ENCODE data around the gene IL4. TPM values are rescaled to one million over a fixed set of nuclear protein-coding genes. Genes with fewer than 3 reads are reported as not detected.
"Not testable (repeated sequence)": the region's sequence is repeated elsewhere in the genome, so short reads cannot be mapped to it uniquely, and the experiment has no call there.

IL4 gene
- polyA plus RNA-seq, 1 donor (not counting 4 experiments of a cell fraction or from before 2014, with no cell fraction given) = not detected

- DNase-seq (ENCODE audit: low read depth, low spot score) (no peak), FAIRE-seq (no peak)
- no peaks in the 10 kb centered on the region for H4K20me1 ChIP-seq (ENCODE audit: control insufficient read depth, extremely low read depth, insufficient read depth, low read length)
- H3K36me3 ChIP-seq (ENCODE audit: control insufficient read depth in 2 of 2, extremely low read depth in 1 of 2, insufficient read depth in 2 of 2, low read length in 2 of 2) = no peaks in the 10 kb centered on the region
- H3K4me3 ChIP-seq (ENCODE audit: control insufficient read depth in 2 of 3, extremely low read depth in 1 of 3, insufficient read depth in 2 of 3, low read depth in 1 of 3, low read length in 3 of 3) = no peak overlapping the region
- dilution Hi-C loops (cut with MboI; ENCODE audit: extremely low pct_ligation_motif_present, low sequenced_read_pairs) = no loop called here
- H3K4me2 ChIP-seq (ENCODE audit: control insufficient read depth, extremely low read depth, insufficient read depth, low read depth, low read length) = no peak overlapping the region
- H3K27ac ChIP-seq (ENCODE audit: control insufficient read depth, insufficient read depth, low read length) = no peak overlapping the region
- H3K79me2 ChIP-seq (ENCODE audit: control insufficient read depth, insufficient read depth, low read length) = no peaks in the 10 kb centered on the region
- H3K9me3 ChIP-seq (ENCODE audit: control insufficient read depth, low read depth, low read length) = no peaks in the 10 kb centered on the region
- no peak overlapping the region for H2AFZ ChIP-seq (ENCODE audit: control insufficient read depth, low read length)
- TF ChIP-seq, protein P1, sequence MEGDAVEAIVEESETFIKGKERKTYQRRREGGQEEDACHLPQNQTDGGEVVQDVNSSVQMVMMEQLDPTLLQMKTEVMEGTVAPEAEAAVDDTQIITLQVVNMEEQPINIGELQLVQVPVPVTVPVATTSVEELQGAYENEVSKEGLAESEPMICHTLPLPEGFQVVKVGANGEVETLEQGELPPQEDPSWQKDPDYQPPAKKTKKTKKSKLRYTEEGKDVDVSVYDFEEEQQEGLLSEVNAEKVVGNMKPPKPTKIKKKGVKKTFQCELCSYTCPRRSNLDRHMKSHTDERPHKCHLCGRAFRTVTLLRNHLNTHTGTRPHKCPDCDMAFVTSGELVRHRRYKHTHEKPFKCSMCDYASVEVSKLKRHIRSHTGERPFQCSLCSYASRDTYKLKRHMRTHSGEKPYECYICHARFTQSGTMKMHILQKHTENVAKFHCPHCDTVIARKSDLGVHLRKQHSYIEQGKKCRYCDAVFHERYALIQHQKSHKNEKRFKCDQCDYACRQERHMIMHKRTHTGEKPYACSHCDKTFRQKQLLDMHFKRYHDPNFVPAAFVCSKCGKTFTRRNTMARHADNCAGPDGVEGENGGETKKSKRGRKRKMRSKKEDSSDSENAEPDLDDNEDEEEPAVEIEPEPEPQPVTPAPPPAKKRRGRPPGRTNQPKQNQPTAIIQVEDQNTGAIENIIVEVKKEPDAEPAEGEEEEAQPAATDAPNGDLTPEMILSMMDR (optimal IDR thresholded peaks at IDR 0.05 in 1 of 3, IDR thresholded peaks at IDR 0.05 in 1 of 3, conservative IDR thresholded peaks at IDR 0.05 in 1 of 3; ENCODE audit: extremely low read depth in 1 of 3, insufficient read depth in 2 of 3, low read length in 3 of 3) = no peak
- no peak for TF ChIP-seq EZH2 (IDR thresholded peaks at IDR 0.05; ENCODE audit: low read length)
- no peaks in the 10 kb centered on the region for H3K4me1 ChIP-seq (ENCODE audit: control insufficient read depth, extremely low read depth, insufficient read depth, low read length)
- H3K27me3 ChIP-seq (ENCODE audit: control insufficient read depth, extremely low read depth, insufficient read depth, low read length) = no peaks in the 10 kb centered on the region
- no peaks in the 10 kb centered on the region for H3K9me1 ChIP-seq (ENCODE audit: control insufficient read depth, extremely low read depth, insufficient read depth, low read length)
- H3K9ac ChIP-seq (ENCODE audit: control insufficient read depth, extremely low read depth, insufficient read depth, low read length) = no peak overlapping the region
These were observed 15.7 kb downstream of the IL4 start for GRCh38 chr5:132689513-132689912.

DNA sequence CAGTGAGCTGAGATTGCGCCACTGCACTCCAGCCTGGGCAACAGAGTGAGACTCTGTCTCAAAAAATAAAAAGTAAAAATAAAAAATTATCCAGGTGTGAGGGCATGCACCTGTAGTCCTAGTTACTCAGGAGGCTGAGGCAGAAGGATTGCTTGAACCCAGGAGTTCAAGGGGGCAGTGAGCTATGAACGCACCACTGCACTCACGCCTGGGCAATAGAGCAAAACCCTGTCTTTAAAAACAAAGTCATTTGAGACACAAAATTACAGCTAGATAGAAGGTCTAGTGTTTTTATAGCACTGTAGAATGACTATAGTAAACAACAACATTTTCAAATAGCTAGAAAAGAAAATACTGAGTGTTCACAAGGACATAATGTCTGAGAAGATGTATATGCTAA is 16.4 kb downstream of the IL4 start:
- H3K27ac ChIP-seq (ENCODE audit: control insufficient read depth, insufficient read depth, low read length) = no peak overlapping the region
- DNase-seq (ENCODE audit: low read depth, low spot score) = no peak
- H3K4me1 ChIP-seq (ENCODE audit: control insufficient read depth, extremely low read depth, insufficient read depth, low read length) = no peaks in the 10 kb centered on the region
- dilution Hi-C loops (cut with MboI; ENCODE audit: extremely low pct_ligation_motif_present, low sequenced_read_pairs) = no loop called here
- H3K79me2 ChIP-seq (ENCODE audit: control insufficient read depth, insufficient read depth, low read length) = no peaks in the 10 kb centered on the region
- no peak overlapping the region for H3K4me3 ChIP-seq (ENCODE audit: control insufficient read depth in 2 of 3, extremely low read depth in 1 of 3, insufficient read depth in 2 of 3, low read depth in 1 of 3, low read length in 3 of 3)
- TF ChIP-seq, protein P1 (optimal IDR thresholded peaks at IDR 0.05 in 1 of 3, IDR thresholded peaks at IDR 0.05 in 1 of 3, conservative IDR thresholded peaks at IDR 0.05 in 1 of 3; ENCODE audit: extremely low read depth in 1 of 3, insufficient read depth in 2 of 3, low read length in 3 of 3) = no peak
- TF ChIP-seq EZH2 (IDR thresholded peaks at IDR 0.05; ENCODE audit: low read length) = no peak
- no peak for FAIRE-seq
- no peak overlapping the region for H2AFZ ChIP-seq (ENCODE audit: control insufficient read depth, low read length)
- H3K4me2 ChIP-seq (ENCODE audit: control insufficient read depth, extremely low read depth, insufficient read depth, low read depth, low read length) = no peak overlapping the region
- H3K36me3 ChIP-seq (ENCODE audit: control insufficient read depth in 2 of 2, extremely low read depth in 1 of 2, insufficient read depth in 2 of 2, low read length in 2 of 2) = no peaks in the 10 kb centered on the region
- no peak overlapping the region for H3K9ac ChIP-seq (ENCODE audit: control insufficient read depth, extremely low read depth, insufficient read depth, low read length)
- no peaks in the 10 kb centered on the region for H4K20me1 ChIP-seq (ENCODE audit: control insufficient read depth, extremely low read depth, insufficient read depth, low read length)
- H3K9me1 ChIP-seq (ENCODE audit: control insufficient read depth, extremely low read depth, insufficient read depth, low read length) = no peaks in the 10 kb centered on the region
- H3K9me3 ChIP-seq (ENCODE audit: control insufficient read depth, low read depth, low read length) = no peaks in the 10 kb centered on the region
- no peaks in the 10 kb centered on the region for H3K27me3 ChIP-seq (ENCODE audit: control insufficient read depth, extremely low read depth, insufficient read depth, low read length)

DNA sequence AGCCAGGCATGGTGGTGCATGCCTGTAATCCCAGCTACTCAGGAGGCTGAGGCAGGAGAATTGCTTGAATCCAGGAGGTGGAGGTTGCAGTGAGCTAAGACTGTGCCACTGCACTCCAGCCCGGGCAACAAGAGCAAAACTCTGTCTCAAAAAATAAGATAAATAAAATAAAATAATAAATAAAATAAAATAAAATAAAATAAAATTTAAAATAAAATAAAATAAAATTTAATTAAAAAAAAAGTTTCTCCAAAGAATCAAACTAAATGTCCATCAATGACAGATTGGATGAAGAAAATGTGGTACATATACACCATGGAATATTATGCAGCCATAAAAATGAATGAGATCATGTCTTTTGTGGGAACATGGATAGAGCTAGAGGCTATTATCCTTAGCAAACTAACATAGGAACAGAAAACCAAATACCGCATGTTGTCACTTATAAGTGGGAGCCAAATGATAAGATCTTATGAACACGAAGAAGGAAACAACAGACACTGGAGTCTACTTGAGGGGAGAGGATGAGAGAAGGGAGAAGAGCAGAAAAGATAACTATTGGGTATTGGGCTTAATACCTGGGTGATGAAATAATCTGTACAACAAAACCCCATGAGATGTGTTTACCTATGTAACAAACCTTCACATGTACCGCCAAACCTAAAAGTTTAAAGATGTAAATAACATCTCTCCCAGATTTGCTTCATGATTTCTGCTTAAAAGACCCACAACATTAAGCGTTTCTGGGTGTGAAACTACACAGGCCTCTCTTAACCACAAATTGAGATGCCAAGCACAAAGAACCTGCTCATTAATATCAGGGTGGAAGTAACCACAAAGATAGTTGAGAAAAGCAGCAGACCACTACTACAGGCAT is 18.2 kb downstream of the IL4 start:
- H3K9ac ChIP-seq (ENCODE audit: control insufficient read depth, extremely low read depth, insufficient read depth, low read length); H3K9me3 ChIP-seq (ENCODE audit: control insufficient read depth, low read depth, low read length); H3K36me3 ChIP-seq (ENCODE audit: control insufficient read depth in 2 of 2, extremely low read depth in 1 of 2, insufficient read depth in 2 of 2, low read length in 2 of 2); H4K20me1 ChIP-seq (ENCODE audit: control insufficient read depth, extremely low read depth, insufficient read depth, low read length); FAIRE-seq; H3K4me2 ChIP-seq (ENCODE audit: control insufficient read depth, extremely low read depth, insufficient read depth, low read depth, low read length); H3K79me2 ChIP-seq (ENCODE audit: control insufficient read depth, insufficient read depth, low read length); dilution Hi-C loops (cut with MboI; ENCODE audit: extremely low pct_ligation_motif_present, low sequenced_read_pairs); DNase-seq (ENCODE audit: low read depth, low spot score); H2AFZ ChIP-seq (ENCODE audit: control insufficient read depth, low read length); H3K4me1 ChIP-seq (ENCODE audit: control insufficient read depth, extremely low read depth, insufficient read depth, low read length); H3K4me3 ChIP-seq (ENCODE audit: control insufficient read depth in 2 of 3, extremely low read depth in 1 of 3, insufficient read depth in 2 of 3, low read depth in 1 of 3, low read length in 3 of 3); H3K27me3 ChIP-seq (ENCODE audit: control insufficient read depth, extremely low read depth, insufficient read depth, low read length); H3K9me1 ChIP-seq (ENCODE audit: control insufficient read depth, extremely low read depth, insufficient read depth, low read length): not testable (repeated sequence)
- peak overlapping the region; percentile 58 for H3K27ac ChIP-seq (ENCODE audit: control insufficient read depth, insufficient read depth, low read length)

All from keratinocyte (primary cell).